Fibroblast of skin of right quadriceps (primary cell): ENCODE data around the gene RANBP17.
"Not testable (repeated sequence)": the region's sequence is repeated elsewhere in the genome, so short reads cannot be mapped to it uniquely, and the experiment has no call there.

Experiments
- DNase-seq: peaks from one replicate; pipeline ENCODE4 v3.0.0-alpha.2; 2013

The RANBP17 gene

GRCh38 chr5:170960567-170960966 is 98.7 kb downstream of the RANBP17 start:
- DNase-seq: no peak

DNA sequence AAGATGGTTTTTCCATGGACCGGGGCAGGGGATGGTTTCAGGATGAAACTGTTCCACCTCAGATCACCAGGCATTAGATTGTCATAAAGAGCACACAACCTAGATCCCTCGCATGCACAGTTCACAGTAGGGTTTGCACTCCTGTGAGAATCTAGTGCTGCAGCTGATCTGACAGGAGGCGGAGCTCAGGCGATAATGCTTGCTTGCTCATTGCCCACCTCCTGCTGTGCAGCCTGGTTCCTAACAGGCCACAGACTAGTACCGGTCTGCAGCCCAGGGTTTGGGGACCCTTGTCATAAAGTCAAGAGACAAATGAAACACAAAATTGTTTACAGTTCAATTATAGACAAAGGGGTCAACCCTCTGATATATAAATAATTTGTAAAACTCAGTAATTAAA is 101.7 kb downstream of the RANBP17 start:
- no peak for DNase-seq

- DNase-seq: no peak
Measured at GRCh38 chr5:170974461-170974860, 112.6 kb downstream of the RANBP17 start.

GRCh38 chr5:170980261-170980660 is 118.4 kb downstream of the RANBP17 start:
- not testable (repeated sequence) for DNase-seq

DNA sequence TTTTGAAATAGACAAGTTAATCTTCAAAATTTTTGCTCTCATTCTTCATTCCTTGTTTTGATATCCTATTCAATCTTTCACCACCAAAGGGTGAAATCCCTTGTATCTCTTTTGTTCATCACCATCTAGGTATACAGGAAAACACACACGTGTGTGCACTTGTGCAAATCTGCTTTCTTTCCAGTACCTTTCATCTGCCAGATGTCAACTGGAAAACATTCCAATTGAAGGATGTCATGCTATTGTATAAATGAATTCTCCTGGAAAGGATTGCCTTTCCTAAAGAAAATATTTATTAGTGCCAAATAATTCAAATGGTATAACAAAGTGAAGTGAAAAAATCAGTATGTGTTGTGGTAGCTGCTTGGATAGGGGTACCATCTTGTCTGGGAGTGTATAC is 123.7 kb downstream of the RANBP17 start:
- no peak for DNase-seq

- DNase-seq: peak; percentile 6
Measured at GRCh38 chr5:170986598-170986997, 124.8 kb downstream of the RANBP17 start.

- DNase-seq: no peak
Measured at GRCh38 chr5:170993476-170993875, 131.7 kb downstream of the RANBP17 start.

DNA sequence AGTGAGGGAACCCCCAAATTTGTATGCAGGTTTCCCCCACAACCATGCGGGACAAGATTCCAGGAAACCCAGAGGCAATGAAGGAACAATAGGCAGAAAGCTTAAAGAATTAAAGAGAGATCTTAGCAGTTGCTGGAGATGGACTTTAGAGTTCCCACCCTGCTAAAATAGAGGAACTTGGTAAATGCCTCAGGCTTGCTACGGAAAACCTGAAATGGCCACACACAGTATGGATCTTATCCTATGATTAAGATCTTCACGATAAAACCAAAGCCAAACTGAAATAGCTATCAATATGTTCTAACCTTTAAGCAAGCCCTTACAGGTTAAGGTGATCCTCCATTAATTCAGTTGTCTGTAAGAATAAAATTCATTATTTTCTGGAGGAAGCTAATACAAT is 148.3 kb downstream of the RANBP17 start:
- DNase-seq: no peak

- no peak for DNase-seq
Measured at GRCh38 chr5:171010816-171011215, 149.0 kb downstream of the RANBP17 start.

DNA sequence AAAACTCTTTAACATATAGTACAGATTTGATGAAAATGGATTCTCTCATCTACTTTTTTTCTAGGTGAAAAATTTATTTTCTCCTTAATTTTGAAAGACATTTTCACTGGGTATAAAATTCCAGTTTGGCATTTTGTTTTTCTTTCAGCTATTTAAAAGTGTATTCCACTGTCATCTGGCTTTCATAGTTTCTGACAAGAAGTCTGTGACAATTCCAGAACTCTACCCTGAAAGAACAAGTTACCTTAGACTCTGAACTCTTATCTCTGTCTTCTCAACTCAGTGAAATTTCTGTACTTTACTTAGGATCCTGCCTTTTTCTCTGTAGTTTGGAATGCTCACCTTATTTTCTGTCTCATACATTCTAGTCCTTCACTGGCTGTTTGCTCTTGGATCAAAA is 161.7 kb downstream of the RANBP17 start:
- no peak for DNase-seq

- DNase-seq: no peak
Measured at GRCh38 chr5:171024084-171024483, 162.3 kb downstream of the RANBP17 start.

- DNase-seq: no peak
Measured at GRCh38 chr5:171029401-171029800, 167.6 kb downstream of the RANBP17 start.

GRCh38 chr5:171031977-171032376 is 170.2 kb downstream of the RANBP17 start:
- DNase-seq: no peak

GRCh38 chr5:171032435-171032973 is 170.7 kb downstream of the RANBP17 start:
- no peak for DNase-seq

DNA sequence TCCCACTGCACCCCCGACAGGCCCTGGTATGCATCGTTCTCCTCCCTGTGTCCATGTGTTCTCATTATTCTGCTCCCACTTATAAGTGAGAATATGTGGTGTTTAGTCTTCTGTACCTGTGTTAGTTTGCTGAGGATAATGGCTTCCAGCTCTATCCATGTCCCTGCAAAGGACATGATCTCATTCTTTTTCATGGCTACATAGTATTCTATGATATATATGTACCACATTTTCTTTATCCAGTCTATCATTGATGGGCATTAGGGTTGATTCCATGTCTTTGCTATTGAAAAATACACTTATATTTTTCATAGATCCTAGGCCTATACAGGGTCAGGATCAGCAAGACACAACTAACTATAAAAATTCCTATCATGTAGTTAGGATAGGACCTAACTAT is 180.1 kb downstream of the RANBP17 start:
- DNase-seq: not testable (repeated sequence)

- no peak for DNase-seq
Measured at GRCh38 chr5:171050916-171051315, 189.1 kb downstream of the RANBP17 start.

DNA sequence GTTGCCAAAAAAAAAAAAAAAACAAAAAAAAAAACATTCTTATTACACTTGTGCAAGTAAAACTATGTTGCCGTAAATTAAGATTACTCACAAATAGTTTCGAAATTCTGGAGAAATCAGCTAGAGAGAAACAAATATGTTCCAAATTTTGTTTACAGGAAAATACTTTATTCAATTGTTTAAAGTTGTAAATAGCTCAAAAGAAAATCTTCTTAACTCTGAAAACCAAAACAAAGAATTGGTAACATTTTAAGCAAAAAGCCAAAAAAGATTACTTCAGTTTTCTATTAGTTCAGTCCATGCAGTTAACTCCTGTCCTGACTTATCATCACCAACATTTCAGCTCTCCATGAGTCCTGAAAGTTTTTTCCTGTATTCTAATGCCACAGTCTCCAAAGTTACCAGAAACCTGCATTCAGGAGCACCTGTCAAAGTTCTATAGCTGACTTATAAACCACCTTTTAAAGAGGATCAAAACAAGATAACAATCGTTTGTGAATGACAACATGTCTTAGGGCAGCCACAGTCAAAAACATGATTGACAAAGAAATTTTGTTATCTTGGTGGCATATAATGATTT is 194.1 kb downstream of the RANBP17 start:
- DNase-seq: peak; percentile 2

DNA sequence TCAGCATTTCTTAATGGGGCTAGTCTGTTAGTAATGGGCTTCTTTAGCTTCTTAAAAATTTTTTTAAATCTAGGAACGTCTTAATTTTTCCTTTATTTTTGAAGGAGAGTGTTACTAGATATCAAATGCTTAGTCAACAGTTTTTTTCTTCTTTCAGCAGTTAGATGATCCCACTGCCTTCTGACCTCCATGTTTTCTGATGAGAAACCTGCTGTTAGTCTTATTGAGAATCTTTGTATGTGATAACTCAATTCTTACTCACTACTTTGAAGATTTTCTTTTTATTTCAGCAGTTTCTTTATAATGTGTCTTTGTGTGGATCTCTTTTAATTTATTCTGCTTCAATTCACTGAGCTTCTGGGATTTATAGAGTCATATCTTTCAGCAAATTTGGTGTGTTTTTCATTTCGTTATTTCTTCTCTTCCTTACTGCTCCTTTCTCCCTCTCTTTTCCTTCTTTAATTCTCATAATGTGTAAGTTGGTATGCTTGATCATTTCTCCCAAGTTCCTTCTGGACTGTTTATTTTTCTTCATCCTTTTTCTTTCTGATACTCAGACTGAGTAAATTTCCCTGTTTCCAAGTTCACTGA is 205.8 kb downstream of the RANBP17 start:
- DNase-seq: no peak

- DNase-seq: no peak
Measured at GRCh38 chr5:171074747-171075146, 212.9 kb downstream of the RANBP17 start.

- no peak for DNase-seq
Measured at GRCh38 chr5:171080186-171080938, 218.5 kb downstream of the RANBP17 start.

DNA sequence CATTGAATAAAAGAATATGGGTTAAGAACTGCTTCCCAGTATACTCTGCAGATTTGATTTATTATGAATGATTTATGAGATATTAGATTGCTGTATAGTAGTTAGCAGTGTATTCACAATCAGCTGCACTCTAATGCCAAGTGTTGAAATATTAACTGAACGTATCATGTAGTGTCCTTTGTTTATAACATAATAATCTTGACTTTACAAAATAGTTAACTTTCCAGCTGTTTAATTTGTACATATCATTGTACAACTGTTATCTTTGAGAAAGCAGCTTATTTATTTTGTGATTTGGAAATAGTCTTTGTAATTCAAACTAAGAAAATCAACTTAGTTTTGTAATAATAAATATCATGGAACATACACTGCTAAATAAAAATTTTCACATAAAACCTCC is 219.5 kb downstream of the RANBP17 start:
- no peak for DNase-seq

- DNase-seq: peak; percentile 35
Measured at GRCh38 chr5:171092194-171092593, 230.4 kb downstream of the RANBP17 start.

DNA sequence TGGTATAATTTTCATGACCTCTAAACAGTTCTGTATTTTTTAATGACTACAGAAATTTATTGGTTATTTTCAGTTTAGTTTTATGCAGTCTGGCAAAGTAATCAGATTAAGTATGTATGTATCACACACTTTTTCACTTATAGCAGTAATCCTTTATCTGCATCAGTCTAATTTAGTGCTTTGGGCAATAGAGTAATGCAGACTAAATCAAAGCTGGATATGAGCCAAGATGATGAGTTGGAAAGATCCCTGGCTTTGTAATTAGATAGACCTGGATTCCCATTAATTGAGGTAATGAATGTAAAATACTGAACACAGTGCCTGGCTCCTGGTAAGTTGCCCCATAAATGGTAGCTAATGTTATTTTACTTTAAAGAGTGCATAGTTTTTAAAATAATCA is 231.8 kb downstream of the RANBP17 start:
- peak; percentile 5 for DNase-seq

- no peak for DNase-seq
Measured at GRCh38 chr5:171094356-171094755, 232.5 kb downstream of the RANBP17 start.
